Spleen (tissue), 11 donors: ENCODE measurements around the gene DMRTA2. TPM values are rescaled to one million over a fixed set of nuclear protein-coding genes. Genes with fewer than 3 reads are reported as not detected.

Source experiments
- DNase-seq: peaks from one replicate; pipeline ENCODE4 v3.0.0-alpha.2; 2020
- H3K27ac ChIP-seq, 8 donors: fragments of 200-600 bp; sonication (generic) in 7 of 8; 1 replicate in 4 of 8; 2 replicates in 4 of 8; pipeline versions ENCODE4 v1.5.0 to v1.8.0; 2016 to 2021; ENCODE audit warnings: inconsistent platforms in 4 of 8, mild to moderate bottlenecking in 4 of 8, moderate library complexity in 1 of 8
- H3K27me3 ChIP-seq, 7 donors: fragments of 200-600 bp; sonication (generic) in 6 of 7; replicated peaks in 1 of 7; 1 replicate in 4 of 7; 2 replicates in 3 of 7; pipeline versions ENCODE4 v1.5.0 to v1.8.0; 2016 to 2021; ENCODE audit warnings: inconsistent platforms in 3 of 7, mild to moderate bottlenecking in 1 of 7
- H3K36me3 ChIP-seq, 6 donors: fragments of 200-600 bp; sonication (generic) in 5 of 6; 1 replicate in 4 of 6; 2 replicates in 2 of 6; pipeline versions ENCODE4 v1.5.0 to v1.8.0; 2016 to 2021; ENCODE audit warnings: inconsistent platforms in 2 of 6
- H3K4me1 ChIP-seq, 6 donors: fragments of 200-600 bp; sonication (generic) in 5 of 6; 1 replicate in 3 of 6; 2 replicates in 3 of 6; pipeline versions ENCODE4 v1.5.0 to v1.8.0; 2016 to 2021; ENCODE audit warnings: inconsistent platforms in 3 of 6
- H3K4me3 ChIP-seq, 8 donors: fragments of 200-600 bp; sonication (generic) in 7 of 8; 1 replicate in 4 of 8; 2 replicates in 4 of 8; pipeline versions ENCODE4 v1.5.0 to v1.8.0; 2016 to 2021; ENCODE audit warnings: inconsistent platforms in 4 of 8, mild to moderate bottlenecking in 4 of 8, moderate library complexity in 2 of 8
- H3K9me3 ChIP-seq, 8 donors: fragments of 200-600 bp; sonication (generic) in 7 of 8; 1 replicate in 4 of 8; 2 replicates in 4 of 8; pipeline versions ENCODE4 v1.5.0 to v1.8.0; 2016 to 2021; ENCODE audit warnings: inconsistent platforms in 4 of 8
- POLR2A ChIP-seq, 3 donors: fragments of 450-650 bp; IDR thresholded peaks; one replicate each; pipeline ENCODE4 v1.5.1; 2017; ENCODE audit warnings: antibody characterized with exemption in 3 of 3, mild to moderate bottlenecking in 1 of 3
- POLR2AphosphoS5 ChIP-seq, 3 donors: sonication (generic); formaldehyde crosslinking; IDR thresholded peaks; one replicate each; pipeline ENCODE4 v1.5.1; 2017; ENCODE audit warnings: antibody characterized with exemption in 3 of 3
- WGBS, 5 donors: extraction: QIAGEN DNeasy Blood & Tissue Kit in 3 of 5; methylation state at CpG; one replicate each; pipeline versions ENCODE4 v1.1.5 to v1.1.7; 2013 to 2018; 5-methylcytosine and 5-hydroxymethylcytosine counted together
- intact Hi-C: fragments of 100-400 bp; cut with DNase I; formaldehyde crosslinking; loops from one replicate; pipeline ENCODE4 v1.15.0; 2023; ENCODE audit warnings: low total_unique reads
- polyA plus RNA-seq, 3 donors: library from polyadenylated mRNA; stranded (reverse); fragments of 200-250 nt; gene quantifications; one replicate each; pipeline ENCODE4 v1.2.1, GENCODE V29; 2013
- total RNA-seq, 7 donors: library from RNA; depleted of rRNA in 3 of 7; stranded (reverse); fragments of >200 nt in 3 of 7; fragmentation: NEBNext Ultra II Directional in 4 of 7; extraction: Animal tissue kit (Norgen Biotek cat#: 25700) in 4 of 7; gene quantifications; one replicate each; pipeline versions ENCODE4 v1.1.0 to v1.2.1, GENCODE V29; 2016 to 2021
- TF ChIP-seq, protein P1 (sequence below), 11 experiments: fragments of 200-600 bp in 7 of 11; fragments of 450-650 bp in 4 of 11; sonication (generic) in 4 of 11; IDR thresholded peaks in 8 of 11; conservative IDR thresholded peaks in 3 of 11; 1 replicate in 7 of 11; 2 replicates in 4 of 11; pipeline versions ENCODE4 v1.4.0 to v1.8.0; 2016 to 2021; ENCODE audit warnings: antibody characterized with exemption in 11 of 11, inconsistent platforms in 4 of 11, mild to moderate bottlenecking in 1 of 11
- donor health status: healthy with polysubstance abuse.
- donor health status: DM: no; HTN: no; CAD: no; lungs with moderate emphysema.
- donor health status: DM: no; HTN: no; CAD: no.
- donor health status: Bipolar disorder and iron deficiency.
- donor health status: healthy.
- donor health status: DM: no; HTN: no; CAD: no.
- donor health status: DM: yes; HTN: yes; CAD: no.

Gene DMRTA2
- total and polyA plus RNA-seq, 10 donors = 0.03 to 0.15 (median 0.09) TPM; not detected in 6

DNA sequence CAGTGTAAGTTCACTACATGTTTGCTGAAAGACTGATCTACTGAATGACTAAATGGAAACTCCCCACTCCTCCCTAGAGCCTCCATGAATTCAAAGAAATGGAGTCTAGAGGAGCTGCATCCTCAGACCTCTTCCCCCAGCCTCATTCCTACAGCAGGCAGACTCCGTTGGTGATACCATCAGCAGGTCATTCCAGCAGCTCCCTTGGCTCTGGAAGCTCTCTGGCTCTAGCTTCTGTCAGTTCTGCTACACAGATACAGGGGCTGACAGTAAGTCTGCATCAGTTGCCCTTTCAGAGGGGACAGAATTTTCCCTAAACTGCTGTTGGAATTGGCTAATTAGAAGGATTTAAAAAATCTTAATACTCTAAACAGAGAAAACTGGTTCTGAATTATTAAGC, 31.7 kb upstream of the DMRTA2 start:
- DNase-seq = no peak
- Histone ChIP-seq H3K4me3 (no peak overlapping the region), H3K27me3 (no peaks in the 10 kb centered on the region), H3K36me3 (peaks cover 0 to 36% (median 2%) of the 10 kb centered on the region in 6 donors), H3K4me1 (peaks cover 0 to 15% (median 0%) of the 10 kb centered on the region in 6 donors), H3K27ac (no peak overlapping the region), H3K9me3 (no peaks in the 10 kb centered on the region)
- no peak for TF ChIP-seq POLR2A (IDR thresholded peaks at IDR 0.05)
- TF ChIP-seq, protein P1, sequence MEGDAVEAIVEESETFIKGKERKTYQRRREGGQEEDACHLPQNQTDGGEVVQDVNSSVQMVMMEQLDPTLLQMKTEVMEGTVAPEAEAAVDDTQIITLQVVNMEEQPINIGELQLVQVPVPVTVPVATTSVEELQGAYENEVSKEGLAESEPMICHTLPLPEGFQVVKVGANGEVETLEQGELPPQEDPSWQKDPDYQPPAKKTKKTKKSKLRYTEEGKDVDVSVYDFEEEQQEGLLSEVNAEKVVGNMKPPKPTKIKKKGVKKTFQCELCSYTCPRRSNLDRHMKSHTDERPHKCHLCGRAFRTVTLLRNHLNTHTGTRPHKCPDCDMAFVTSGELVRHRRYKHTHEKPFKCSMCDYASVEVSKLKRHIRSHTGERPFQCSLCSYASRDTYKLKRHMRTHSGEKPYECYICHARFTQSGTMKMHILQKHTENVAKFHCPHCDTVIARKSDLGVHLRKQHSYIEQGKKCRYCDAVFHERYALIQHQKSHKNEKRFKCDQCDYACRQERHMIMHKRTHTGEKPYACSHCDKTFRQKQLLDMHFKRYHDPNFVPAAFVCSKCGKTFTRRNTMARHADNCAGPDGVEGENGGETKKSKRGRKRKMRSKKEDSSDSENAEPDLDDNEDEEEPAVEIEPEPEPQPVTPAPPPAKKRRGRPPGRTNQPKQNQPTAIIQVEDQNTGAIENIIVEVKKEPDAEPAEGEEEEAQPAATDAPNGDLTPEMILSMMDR (IDR thresholded peaks at IDR 0.05 in 8 of 11, conservative IDR thresholded peaks at IDR 0.05 in 3 of 11) = no peak
- TF ChIP-seq POLR2AphosphoS5 (IDR thresholded peaks at IDR 0.05) = no peak
- intact Hi-C loops = no loop called here
- WGBS, 5 donors = 94 to 100% (median 96%) methylated on average over 1 of the region's 1 CpG

DNA sequence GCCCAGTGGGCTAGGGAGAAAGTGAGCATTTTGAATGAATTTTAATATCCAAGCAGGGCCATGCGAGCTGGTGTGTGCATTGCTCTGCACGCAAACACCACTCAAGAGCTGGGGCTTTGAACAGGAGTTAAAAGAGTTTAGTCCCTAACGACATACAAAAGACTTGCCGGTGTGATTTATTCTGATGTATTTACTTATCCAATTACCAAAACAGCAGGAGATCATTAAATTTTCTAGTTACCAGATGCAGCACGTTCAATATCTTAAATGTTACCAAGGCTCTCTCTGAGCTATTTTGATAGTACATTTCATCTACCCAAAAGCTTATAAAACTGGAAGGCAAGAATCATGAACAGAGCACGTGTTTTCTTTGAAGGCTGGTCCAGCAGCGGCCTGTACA, 30.0 kb upstream of the DMRTA2 start:
- peaks cover 0 to 36% (median 2%) of the 10 kb centered on the region in 6 donors for H3K36me3 ChIP-seq
- no peak for DNase-seq
- intact Hi-C loops = no loop called here
- H3K27ac ChIP-seq = no peak overlapping the region
- no peak overlapping the region for H3K4me3 ChIP-seq
- TF ChIP-seq POLR2A (IDR thresholded peaks at IDR 0.05) (no peak), POLR2AphosphoS5 (IDR thresholded peaks at IDR 0.05) (no peak)
- TF ChIP-seq, protein P1 (IDR thresholded peaks at IDR 0.05 in 8 of 11, conservative IDR thresholded peaks at IDR 0.05 in 3 of 11) = no peak
- WGBS, 5 donors = 93 to 97% (median 95%) methylated on average over 7 of the region's 7 CpGs
- no peaks in the 10 kb centered on the region for H3K9me3 ChIP-seq
- H3K4me1 ChIP-seq = peaks cover 0 to 6% (median 0%) of the 10 kb centered on the region in 6 donors
- no peaks in the 10 kb centered on the region for H3K27me3 ChIP-seq

DNA sequence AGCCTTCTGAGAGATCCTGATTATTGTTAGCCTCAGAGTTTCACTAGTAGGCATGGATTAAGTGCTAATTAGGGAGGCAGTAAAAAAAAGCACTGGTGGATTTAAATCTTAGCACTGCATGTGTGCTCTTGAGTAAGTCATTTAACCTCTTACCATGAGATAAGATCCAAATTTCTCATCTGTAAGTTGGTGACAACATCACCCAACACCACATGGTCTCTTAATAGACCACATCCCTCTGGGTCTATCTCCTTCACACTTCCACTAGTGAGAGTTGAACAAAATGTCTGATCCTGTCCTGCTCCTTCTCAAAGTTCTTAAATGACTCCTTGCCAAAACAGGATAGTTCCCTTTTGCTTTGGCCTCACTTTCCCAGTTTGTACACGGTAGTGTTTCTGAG, 29.5 kb upstream of the DMRTA2 start:
- TF ChIP-seq POLR2A (IDR thresholded peaks at IDR 0.05) = no peak
- TF ChIP-seq, protein P1 (IDR thresholded peaks at IDR 0.05 in 8 of 11, conservative IDR thresholded peaks at IDR 0.05 in 3 of 11) = no peak
- Histone ChIP-seq H3K4me1 (peaks cover 0 to 5% (median 0%) of the 10 kb centered on the region in 6 donors), H3K4me3 (no peak overlapping the region), H3K27me3 (no peaks in the 10 kb centered on the region), H3K36me3 (peaks cover 0 to 36% (median 2%) of the 10 kb centered on the region in 6 donors), H3K9me3 (no peaks in the 10 kb centered on the region), H3K27ac (no peak overlapping the region)
- intact Hi-C loops = no loop called here
- no peak for DNase-seq
- 91 to 100% (median 95%) methylated on average over 1 of the region's 1 CpG for WGBS, 5 donors

DNA sequence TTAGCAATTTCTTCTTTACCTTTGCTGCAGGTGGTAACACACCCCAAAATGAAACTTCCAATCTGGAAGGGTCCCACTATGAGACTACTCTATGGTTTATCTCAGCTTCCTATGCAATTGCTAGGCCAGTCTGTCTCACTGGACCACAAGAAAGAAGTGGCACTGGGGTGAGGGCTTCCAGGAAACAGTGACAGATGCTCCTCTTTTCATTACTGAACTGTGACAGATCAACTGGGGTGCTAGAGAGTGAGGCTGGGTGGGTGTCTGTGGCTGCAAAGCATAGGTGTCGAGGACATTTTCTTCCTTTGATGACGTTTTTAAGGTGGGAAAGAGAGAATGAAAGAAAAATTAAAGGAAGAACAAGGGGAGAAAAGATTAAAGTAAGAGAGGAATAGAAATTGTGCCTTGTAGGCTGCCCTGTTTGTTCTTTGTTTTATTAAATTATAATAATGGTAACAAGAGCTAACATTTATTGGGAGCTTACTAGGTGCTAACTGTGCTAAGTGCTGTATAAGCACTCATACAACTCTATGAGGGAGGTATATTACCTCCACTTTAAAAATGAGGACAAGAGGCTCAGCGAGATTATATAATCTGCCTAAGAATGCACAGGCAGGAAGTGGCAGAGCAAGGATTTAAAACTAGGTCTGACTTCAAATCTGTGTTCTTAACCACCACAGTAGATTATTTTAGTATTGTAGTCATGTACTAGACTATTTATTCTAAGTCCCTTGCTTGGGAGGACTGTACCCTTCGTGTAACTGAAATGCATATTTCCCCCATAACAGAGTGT, 27.8 kb upstream of the DMRTA2 start:
- H3K4me3 ChIP-seq = no peak overlapping the region
- H3K27ac ChIP-seq = no peak overlapping the region
- no peak for DNase-seq
- TF ChIP-seq, protein P1 (IDR thresholded peaks at IDR 0.05 in 8 of 11, conservative IDR thresholded peaks at IDR 0.05 in 3 of 11) = no peak
- TF ChIP-seq POLR2AphosphoS5 (IDR thresholded peaks at IDR 0.05) = no peak
- TF ChIP-seq POLR2A (IDR thresholded peaks at IDR 0.05) = no peak
- H3K9me3 ChIP-seq = no peaks in the 10 kb centered on the region
- no peaks in the 10 kb centered on the region for H3K4me1 ChIP-seq
- intact Hi-C loops = no loop called here
- peaks cover 0 to 33% (median 0%) of the 10 kb centered on the region in 6 donors for H3K36me3 ChIP-seq
- no peaks in the 10 kb centered on the region for H3K27me3 ChIP-seq
- WGBS, 5 donors = 69 to 84% (median 79%) methylated on average over 4 of the region's 4 CpGs
